ENCODE data around the gene C3orf18.

The C3orf18 gene

GRCh38 chr3:50549226-50549625 lies 18.3 kb downstream of the C3orf18 start:
- DNase-seq: no peak

- no peak for DNase-seq
These were observed 21.8 kb downstream of the C3orf18 start for GRCh38 chr3:50545781-50546180.

- DNase-seq: peak; percentile 39 to 56
These were observed 25.1 kb downstream of the C3orf18 start for GRCh38 chr3:50542177-50543034.

- DNase-seq: no peak
These were observed 27.9 kb downstream of the C3orf18 start for GRCh38 chr3:50539356-50540286.

GRCh38 chr3:50537421-50538129 lies 30.0 kb downstream of the C3orf18 start:
- no peak for DNase-seq

- DNase-seq: no peak
These were observed 30.9 kb downstream of the C3orf18 start for GRCh38 chr3:50536471-50537180.

GRCh38 chr3:50534681-50535330 lies 32.7 kb downstream of the C3orf18 start:
- DNase-seq: no peak

GRCh38 chr3:50533807-50534461 lies 33.6 kb downstream of the C3orf18 start:
- DNase-seq: no peak

GRCh38 chr3:50533316-50533715 lies 34.2 kb downstream of the C3orf18 start:
- no peak for DNase-seq

GRCh38 chr3:50532062-50532705 lies 35.4 kb downstream of the C3orf18 start:
- DNase-seq: no peak

GRCh38 chr3:50531201-50531600 lies 36.3 kb downstream of the C3orf18 start:
- no peak for DNase-seq

- DNase-seq: no peak
These were observed 37.3 kb downstream of the C3orf18 start for GRCh38 chr3:50530001-50530970.

GRCh38 chr3:50525987-50526386 lies 41.6 kb downstream of the C3orf18 start:
- DNase-seq: peak; percentile 32 to 52

- DNase-seq: no peak
These were observed 42.2 kb downstream of the C3orf18 start for GRCh38 chr3:50525191-50525910.

GRCh38 chr3:50524746-50525145 lies 42.8 kb downstream of the C3orf18 start:
- no peak for DNase-seq

GRCh38 chr3:50523279-50523811 lies 44.2 kb downstream of the C3orf18 start:
- DNase-seq: no peak

GRCh38 chr3:50521572-50521971 lies 46.0 kb downstream of the C3orf18 start:
- no peak for DNase-seq

- DNase-seq: no peak
These were observed 46.7 kb downstream of the C3orf18 start for GRCh38 chr3:50520849-50521248.
